HG03159 (cell line): ENCODE data around the gene MAP4K4.
"Not testable (repeated sequence)": the region's sequence is repeated elsewhere in the genome, so short reads cannot be mapped to it uniquely, and the experiment has no call there.

Experiments used
- ATAC-seq: cut with Tn5 transposase; IDR thresholded peaks from one replicate; pipeline ENCODE4 v1.9.1; 2021; ENCODE audit warnings: mild to moderate bottlenecking, moderate library complexity; ENCODE audit not compliant: unreplicated experiment

Gene MAP4K4

GRCh38 chr2:101895819-101896322, 198.4 kb downstream of the MAP4K4 start:
- no peak for ATAC-seq

- no peak for ATAC-seq
Observed at GRCh38 chr2:101897301-101897700, 199.8 kb downstream of the MAP4K4 start.

- ATAC-seq = no peak
Observed at GRCh38 chr2:101899265-101899664, 201.8 kb downstream of the MAP4K4 start.

DNA sequence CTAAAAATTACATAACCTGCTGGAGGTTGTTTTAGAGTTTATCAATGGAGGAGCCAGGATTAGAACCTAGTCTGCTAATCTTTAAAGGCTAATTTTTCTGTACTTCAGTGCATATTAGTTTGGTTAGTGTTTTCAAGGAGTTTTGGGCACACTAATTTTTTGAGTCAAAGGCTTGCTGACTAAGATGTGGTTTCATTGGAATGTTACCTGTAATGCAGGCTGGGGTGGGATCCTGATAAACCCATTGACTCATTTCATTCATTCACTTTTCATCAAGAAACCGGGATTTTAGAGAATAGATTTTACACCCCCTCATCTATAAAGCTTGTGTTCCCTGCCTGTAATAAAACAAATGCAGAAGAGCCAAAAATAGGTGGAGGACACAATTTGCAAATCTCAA, 202.4 kb downstream of the MAP4K4 start:
- ATAC-seq = no peak

DNA sequence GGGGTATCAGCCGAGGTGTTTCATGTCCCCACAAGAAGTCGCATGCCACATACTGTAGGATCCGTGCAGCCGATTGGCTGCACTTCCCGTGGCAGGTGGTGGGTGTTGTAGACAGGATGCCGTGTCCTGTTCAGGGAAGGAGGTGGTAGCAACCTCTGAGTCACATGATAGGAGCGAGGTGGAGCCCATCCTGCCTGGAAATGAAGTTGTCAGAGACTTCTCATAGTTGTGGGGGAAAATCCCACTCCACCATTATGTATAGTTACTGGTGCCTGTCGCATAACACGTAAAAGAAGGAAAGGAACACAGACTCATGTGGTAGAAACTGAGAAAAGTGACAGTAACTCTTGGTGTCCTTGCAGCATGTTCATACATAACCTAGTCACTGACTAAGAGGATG, 202.9 kb downstream of the MAP4K4 start:
- ATAC-seq = no peak

GRCh38 chr2:101901241-101901640, 203.7 kb downstream of the MAP4K4 start:
- ATAC-seq = no peak

DNA sequence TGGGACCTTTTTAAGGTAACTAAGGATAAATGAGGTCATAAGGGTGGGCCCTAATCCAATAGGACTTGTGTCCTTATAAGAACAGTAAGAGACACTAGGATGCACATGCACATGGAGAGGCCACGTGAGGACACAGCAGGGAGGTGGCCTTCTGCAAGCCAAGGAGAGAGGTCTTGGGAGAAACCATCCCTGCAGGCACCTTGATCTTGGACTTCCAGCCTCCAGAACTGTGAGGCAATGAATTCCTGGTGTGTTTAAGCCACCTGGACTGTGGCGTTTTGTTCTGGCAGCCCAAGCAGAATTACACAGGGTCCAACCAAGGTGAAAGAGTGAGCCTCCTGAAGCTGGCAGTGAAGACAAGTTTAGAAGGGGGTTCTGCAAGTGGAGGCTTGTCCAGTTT, 204.7 kb downstream of the MAP4K4 start:
- ATAC-seq = no peak

DNA sequence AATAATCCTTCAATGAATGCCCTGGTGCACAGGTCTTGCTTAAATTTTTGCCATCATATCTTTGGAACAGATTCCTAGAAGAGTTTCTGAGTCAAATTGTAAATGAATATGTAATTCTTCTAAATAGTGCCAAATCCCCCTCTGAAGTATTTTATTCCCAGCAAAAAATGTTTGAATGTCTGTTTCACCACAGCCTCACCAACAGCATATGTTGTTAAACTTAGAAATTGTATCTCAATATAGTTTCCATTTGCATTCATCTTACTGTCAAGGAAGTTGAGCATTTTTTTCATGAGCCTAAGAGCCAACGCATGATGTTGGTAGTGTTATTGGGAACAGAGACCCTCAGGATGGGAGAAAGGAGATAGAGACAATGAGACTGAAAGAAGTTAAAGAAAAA, 207.4 kb downstream of the MAP4K4 start:
- ATAC-seq = no peak

- no peak for ATAC-seq
Observed at GRCh38 chr2:101905746-101906336, 208.3 kb downstream of the MAP4K4 start.

GRCh38 chr2:101909760-101910159, 212.3 kb downstream of the MAP4K4 start:
- no peak for ATAC-seq

GRCh38 chr2:101912545-101912944, 215.0 kb downstream of the MAP4K4 start:
- peak; percentile 99 for ATAC-seq

- ATAC-seq = no peak
Observed at GRCh38 chr2:101921319-101921952, 223.9 kb downstream of the MAP4K4 start.

- no peak for ATAC-seq
Observed at GRCh38 chr2:101921953-101922325, 224.4 kb downstream of the MAP4K4 start.

- ATAC-seq = not testable (repeated sequence)
Observed at GRCh38 chr2:101924311-101924710, 226.8 kb downstream of the MAP4K4 start.

GRCh38 chr2:101930019-101930418, 232.5 kb downstream of the MAP4K4 start:
- no peak for ATAC-seq

GRCh38 chr2:101930847-101931246, 233.3 kb downstream of the MAP4K4 start:
- no peak for ATAC-seq

DNA sequence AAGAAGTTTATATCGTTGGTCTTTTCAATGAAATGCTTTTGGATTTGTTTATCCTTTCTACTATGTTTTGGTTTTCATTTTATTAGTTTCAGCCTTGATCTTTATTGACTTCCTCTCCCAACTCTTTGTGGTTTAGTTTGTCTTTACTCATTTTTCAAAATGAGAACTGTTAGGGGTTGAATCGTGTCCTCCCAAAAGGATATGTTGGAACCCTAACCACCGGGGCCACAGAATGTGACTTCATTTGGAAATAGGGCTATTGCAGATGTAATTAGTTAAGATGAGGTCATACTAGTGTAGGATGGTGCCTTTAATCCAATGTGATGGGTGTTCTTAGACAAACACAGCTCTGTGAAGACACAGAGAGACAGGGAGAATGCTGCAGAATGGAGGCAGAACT, 233.9 kb downstream of the MAP4K4 start:
- ATAC-seq = no peak

- ATAC-seq = not testable (repeated sequence)
Observed at GRCh38 chr2:101935764-101936163, 238.3 kb downstream of the MAP4K4 start.

- no peak for ATAC-seq
Observed at GRCh38 chr2:101942851-101943250, 245.3 kb downstream of the MAP4K4 start.
